Dermis microvascular lymphatic vessel endothelial cell (primary cell): ENCODE results near the gene CAST. TPM values are rescaled to one million over a fixed set of nuclear protein-coding genes. Genes with fewer than 3 reads are reported as not detected.
A peak's percentile ranks its signal among the peaks of the same experiment; 100 is the strongest.

Experiments used
- DNase-seq, 2 donors: peaks; one replicate each; pipeline versions ENCODE4 v3.0.0 to v3.0.0-alpha.2; 2010; ENCODE audit warnings: low read depth in 2 of 2
- total RNA-seq: library from RNA; depleted of rRNA; stranded (reverse); fragments of >200 nt; gene quantifications from 2 replicates; pipeline ENCODE4 v1.2.1, GENCODE V29; 2014

The CAST gene
- total RNA-seq, 1 donor from 2014 or later: 98.1 TPM

- no peak for DNase-seq
These were observed 20.6 kb upstream of the CAST start for GRCh38 chr5:96641368-96642280.

- no peak for DNase-seq
These were observed 19.9 kb upstream of the CAST start for GRCh38 chr5:96642281-96642640.

- DNase-seq: no peak
These were observed 17.1 kb upstream of the CAST start for GRCh38 chr5:96645091-96645490.

- DNase-seq: no peak
These were observed 14.2 kb upstream of the CAST start for GRCh38 chr5:96648023-96648422.

- no peak for DNase-seq
These were observed 13.6 kb upstream of the CAST start for GRCh38 chr5:96648593-96648992.

GRCh38 chr5:96649251-96649662, 12.9 kb upstream of the CAST start:
- DNase-seq: peak in 1 of 2 donors; percentile 28

GRCh38 chr5:96649681-96650540, 12.3 kb upstream of the CAST start:
- no peak for DNase-seq

GRCh38 chr5:96651047-96651446, 11.1 kb upstream of the CAST start:
- no peak for DNase-seq

GRCh38 chr5:96651948-96652753, 10.0 kb upstream of the CAST start:
- no peak for DNase-seq

GRCh38 chr5:96652769-96653454, 9.3 kb upstream of the CAST start:
- DNase-seq: peak in 1 of 2 donors; percentile 41

- no peak for DNase-seq
These were observed 8.0 kb upstream of the CAST start for GRCh38 chr5:96654209-96654608.

- DNase-seq: no peak
These were observed 7.1 kb upstream of the CAST start for GRCh38 chr5:96655085-96655484.

GRCh38 chr5:96655506-96655905, 6.7 kb upstream of the CAST start:
- peak in 1 of 2 donors; percentile 21 for DNase-seq

- peak in 1 of 2 donors; percentile 69 for DNase-seq
These were observed 5.1 kb upstream of the CAST start for GRCh38 chr5:96657068-96657467.

GRCh38 chr5:96658272-96658671, 3.9 kb upstream of the CAST start:
- no peak for DNase-seq

- DNase-seq: no peak
These were observed 3.0 kb upstream of the CAST start for GRCh38 chr5:96659170-96659569.

GRCh38 chr5:96660971-96661854, 963 bp upstream of the CAST start:
- DNase-seq: peak in 1 of 2 donors; percentile 25

GRCh38 chr5:96662725-96663518, 746 bp downstream of the CAST start:
- DNase-seq: peak; percentile 34 to 89

- peak in 1 of 2 donors; percentile 43 for DNase-seq
These were observed 1.4 kb downstream of the CAST start for GRCh38 chr5:96663608-96664007.
